HCT116 (cell line): ENCODE measurements around the gene ZNF438. TPM values are rescaled to one million over a fixed set of nuclear protein-coding genes. Genes with fewer than 3 reads are reported as not detected.

Experiments used
- ATAC-seq: fragments of 200-7000 bp; cut with Tn5 transposase; 2 replicates; pipeline ENCODE4 v1.9.1; 2020; ENCODE audit warnings: mild to moderate bottlenecking, moderate library complexity
- BruUV-seq: library from RNA; stranded (reverse); fragments of 400-500 nt; replicated peaks from 2 replicates; lab custom pipeline; 2021; lab: Mats Ljungman, UMichigan
- CTCF ChIA-PET: fragments of 300-600 bp; sonication (Branson Sonifier 250); formaldehyde crosslinking; loops from one replicate; lab custom pipeline; 2021; ENCODE audit warnings: antibody characterized with exemption; lab: Charles Lee
- POLR2A ChIA-PET: fragments of 300-600, 350-600 bp; sonication (Branson Sonifier 250); formaldehyde crosslinking; loops from one replicate; lab custom pipeline; 2021; ENCODE audit warnings: antibody characterized with exemption; lab: Charles Lee
- RAD21 ChIA-PET, 2 experiments: fragments of 300-600 bp; sonication (Branson Sonifier 250); formaldehyde crosslinking; loops; one replicate each; lab custom pipeline; 2023; ENCODE audit warnings: low total read pairs in 2 of 2; ENCODE audit not compliant: uncharacterized antibody in 2 of 2, unreplicated experiment in 2 of 2, low non-redundant PET in 1 of 2; lab: Charles Lee
- DNase-seq: peaks from one replicate; pipeline ENCODE4 v3.0.0-alpha.2; 2010; ENCODE audit warnings: low read depth, low spot score
- H2AFZ ChIP-seq: fragments of 200-600 bp; shearing (Covaris generic), sonication (generic); 2 replicates; pipeline ENCODE4 v1.6.1; 2017; ENCODE audit warnings: low read depth, mixed run types, mixed read lengths, antibody characterized with exemption, low read length; ENCODE audit not compliant: poor library complexity, severe bottlenecking
- H3K27ac ChIP-seq: 2 replicates; pipeline ENCODE4 v1.5.1; 2012; ENCODE audit warnings: low read depth, low read length
- H3K27me3 ChIP-seq: fragments of 200-600 bp; sonication (generic); 2 replicates; pipeline ENCODE4 v1.6.1; 2016; ENCODE audit warnings: mixed run types, low read length, mixed read lengths; ENCODE audit not compliant: insufficient read depth
- H3K36me3 ChIP-seq, 2 experiments: fragments of 200-500 bp in 1 of 2; fragments of 200-600 bp in 1 of 2; sonication (Bioruptor generic) in 1 of 2; sonication (generic) in 1 of 2; 2 replicates each; pipeline versions ENCODE4 v1.5.1 to v1.6.1; 2014 to 2016; ENCODE audit warnings: low read length in 2 of 2, inconsistent platforms in 1 of 2, mixed read lengths in 1 of 2, mixed run types in 1 of 2; ENCODE audit not compliant: insufficient read depth in 2 of 2, control insufficient read depth in 1 of 2
- H3K4me1 ChIP-seq, 2 experiments: fragments of 200-600 bp in 1 of 2; sonication (generic) in 1 of 2; 2 replicates each; pipeline versions ENCODE4 v1.5.1 to v1.6.1; 2012 to 2017; ENCODE audit warnings: low read length in 2 of 2, inconsistent platforms in 1 of 2, mild to moderate bottlenecking in 1 of 2, mixed read lengths in 1 of 2, mixed run types in 1 of 2, moderate library complexity in 1 of 2; ENCODE audit not compliant: insufficient read depth in 2 of 2, control insufficient read depth in 1 of 2
- H3K4me2 ChIP-seq: fragments of 200-600 bp; sonication (generic); 2 replicates; pipeline ENCODE4 v1.6.1; 2017; ENCODE audit warnings: mixed run types, low read length, mixed read lengths
- H3K4me3 ChIP-seq, 2 experiments: fragments of 200-600 bp in 1 of 2; sonication (generic) in 1 of 2; replicated peaks in 1 of 2; 2 replicates each; pipeline ENCODE4 v1.5.1; 2011 to 2016; ENCODE audit warnings: low read length in 2 of 2, control low read depth in 1 of 2, low read depth in 1 of 2, mild to moderate bottlenecking in 1 of 2, mixed read lengths in 1 of 2, mixed run types in 1 of 2
- H3K79me2 ChIP-seq: fragments of 200-600 bp; sonication (generic); 2 replicates; pipeline ENCODE4 v1.6.1; 2017; ENCODE audit warnings: mild to moderate bottlenecking, mixed run types, low read length, moderate library complexity, mixed read lengths; ENCODE audit not compliant: insufficient read depth
- H3K9ac ChIP-seq: fragments of 200-600 bp; sonication (generic); 2 replicates; pipeline ENCODE4 v1.6.1; 2016; ENCODE audit warnings: low read length, mixed read lengths
- H3K9me2 ChIP-seq: fragments of 200-600 bp; sonication (generic), shearing (Covaris generic); 2 replicates; pipeline ENCODE4 v1.6.1; 2017; ENCODE audit warnings: mixed run types, mild to moderate bottlenecking, moderate library complexity; ENCODE audit not compliant: insufficient read depth
- H3K9me3 ChIP-seq, 2 experiments: fragments of 200-500 bp in 1 of 2; fragments of 200-600 bp in 1 of 2; sonication (Bioruptor generic) in 1 of 2; sonication (generic) in 1 of 2; 2 replicates each; pipeline ENCODE4 v1.6.1; 2014 to 2017; ENCODE audit warnings: low read length in 2 of 2, mixed read lengths in 2 of 2, inconsistent platforms in 1 of 2, low read depth in 1 of 2, mild to moderate bottlenecking in 1 of 2, mixed run types in 1 of 2, moderate library complexity in 1 of 2; ENCODE audit not compliant: control insufficient read depth in 1 of 2, insufficient read depth in 1 of 2
- H4K20me1 ChIP-seq: fragments of 200-600 bp; sonication (generic), shearing (Covaris generic); 2 replicates; pipeline ENCODE4 v1.6.1; 2017; ENCODE audit warnings: mixed run types, mild to moderate bottlenecking, moderate library complexity; ENCODE audit not compliant: insufficient read depth
- CBX3 ChIP-seq: IDR thresholded peaks from 2 replicates; pipeline ENCODE4 v1.6.1; 2012; ENCODE audit warnings: low read depth
- CEBPB ChIP-seq: IDR thresholded peaks from 2 replicates; pipeline ENCODE4 v1.6.1; 2012; ENCODE audit warnings: low read depth
- EGR1 ChIP-seq: IDR thresholded peaks from 2 replicates; pipeline ENCODE4 v1.6.1; 2012; ENCODE audit warnings: low read depth
- ELF1 ChIP-seq: IDR thresholded peaks from 2 replicates; pipeline ENCODE4 v1.6.1; 2012; ENCODE audit warnings: low read depth, borderline replicate concordance
- EZH2 ChIP-seq: fragments of 200-600 bp; sonication (generic); IDR thresholded peaks from 2 replicates; pipeline ENCODE4 v1.6.1; 2017; ENCODE audit warnings: antibody characterized with exemption, mixed run types
- EZH2phosphoT487 ChIP-seq: fragments of 200-600 bp; IDR thresholded peaks from 2 replicates; pipeline ENCODE4 v1.6.1; 2018; ENCODE audit warnings: antibody characterized with exemption, borderline replicate concordance
- FOSL1 ChIP-seq: IDR thresholded peaks from 2 replicates; pipeline ENCODE4 v1.6.1; 2012; ENCODE audit warnings: low read depth
- POLR2AphosphoS5 ChIP-seq: IDR thresholded peaks from 2 replicates; pipeline ENCODE4 v1.6.1; 2011; ENCODE audit warnings: mild to moderate bottlenecking, low read depth, low read length, moderate library complexity
- RAD21 ChIP-seq: IDR thresholded peaks from 2 replicates; pipeline ENCODE4 v1.6.1; 2012; ENCODE audit warnings: low read depth, mild to moderate bottlenecking
- SP1 ChIP-seq: IDR thresholded peaks from 2 replicates; pipeline ENCODE4 v1.6.1; 2012; ENCODE audit warnings: low read depth
- SRF ChIP-seq: IDR thresholded peaks from 2 replicates; pipeline ENCODE4 v1.6.1; 2012; ENCODE audit warnings: low read depth
- YY1 ChIP-seq: IDR thresholded peaks from 2 replicates; pipeline ENCODE4 v1.6.1; 2011; ENCODE audit warnings: low read length, low read depth, moderate library complexity, mild to moderate bottlenecking; ENCODE audit not compliant: insufficient replicate concordance; ENCODE audit errors: extremely low read depth
- ZFX ChIP-seq: fragments of 450-650 bp; IDR thresholded peaks from 2 replicates; pipeline ENCODE4 v1.6.1; 2017
- ZNF274 ChIP-seq: fragments of 200-500 bp; sonication (Bioruptor generic); IDR thresholded peaks from 2 replicates; pipeline ENCODE4 v1.6.1; 2014; ENCODE audit warnings: mild to moderate bottlenecking, low read depth, low read length, inconsistent platforms
- intact Hi-C: fragments of 100-400 bp; cut with micrococcal nuclease; formaldehyde crosslinking; loops from 2 replicates; pipeline ENCODE4 v1.10.0; 2022
- total RNA-seq: library from RNA; stranded (reverse); gene quantifications from one replicate; pipeline ENCODE4 v1.2.1, GENCODE V29; 2021; ENCODE audit not compliant: unreplicated experiment
- TF ChIP-seq, protein P1 (sequence below), 3 experiments: fragments of 200-600 bp in 1 of 3; sonication (generic) in 1 of 3; IDR thresholded peaks in 2 of 3; conservative IDR thresholded peaks in 1 of 3; 2 replicates each; pipeline ENCODE4 v1.5.1; 2012 to 2017; ENCODE audit warnings: low read depth in 2 of 3, low read length in 2 of 3, antibody characterized with exemption in 1 of 3, borderline replicate concordance in 1 of 3, control low read depth in 1 of 3, mild to moderate bottlenecking in 1 of 3, mixed read lengths in 1 of 3, mixed run types in 1 of 3, moderate library complexity in 1 of 3; ENCODE audit not compliant: insufficient read depth in 1 of 3
- TF ChIP-seq, protein P2 (sequence below): IDR thresholded peaks from 2 replicates; pipeline ENCODE4 v1.6.1; 2012; ENCODE audit warnings: low read depth
- TF ChIP-seq, protein P3 (sequence below): IDR thresholded peaks from 2 replicates; pipeline ENCODE4 v1.6.1; 2011; ENCODE audit warnings: mild to moderate bottlenecking, low read length, moderate library complexity; ENCODE audit not compliant: insufficient replicate concordance; ENCODE audit errors: extremely low read depth

ZNF438 gene
- total RNA-seq, 1 experiment from 2014 or later = 3.3 TPM

DNA sequence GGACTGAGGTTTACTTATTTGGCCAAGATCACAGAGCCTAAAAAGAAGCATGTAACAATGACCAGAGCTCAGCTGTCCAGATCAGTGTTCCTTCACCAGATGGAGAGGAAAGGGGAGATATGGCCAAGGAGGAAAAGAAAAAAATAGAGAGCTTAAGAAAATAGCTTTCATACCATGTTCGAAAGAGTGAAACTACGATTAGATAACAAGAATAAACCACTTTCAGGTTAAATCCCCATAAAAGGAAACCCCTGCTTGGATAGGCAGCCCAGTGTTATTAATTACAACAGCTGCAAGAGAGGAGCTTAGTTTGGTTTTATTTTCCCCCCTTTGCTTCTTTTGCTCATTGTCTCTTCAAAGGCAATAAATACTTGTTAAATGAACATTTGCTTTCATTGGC is 160.8 kb downstream of the ZNF438 start:
- no peak overlapping the region for H3K4me2 ChIP-seq
- no peaks in the 10 kb centered on the region for H3K79me2 ChIP-seq
- ChIA-PET RAD21 (interaction anchor here in 1 of 2 experiments (0.5 kb wide), 1 partner anchor 695 kb away, joined by 3 read pairs; no protein-coding TSS in a partner anchor), POLR2A (no interaction called here), CTCF (no interaction called here)
- H3K36me3 ChIP-seq = no peaks in the 10 kb centered on the region
- TF ChIP-seq SRF = no peak
- TF ChIP-seq ZFX = no peak
- no peak for TF ChIP-seq CEBPB
- TF ChIP-seq CBX3 = no peak
- TF ChIP-seq EZH2 = no peak
- no peak for TF ChIP-seq ZNF274
- no peak for TF ChIP-seq POLR2AphosphoS5
- no peak for TF ChIP-seq SP1
- no peak for TF ChIP-seq EGR1
- TF ChIP-seq, protein P1, sequence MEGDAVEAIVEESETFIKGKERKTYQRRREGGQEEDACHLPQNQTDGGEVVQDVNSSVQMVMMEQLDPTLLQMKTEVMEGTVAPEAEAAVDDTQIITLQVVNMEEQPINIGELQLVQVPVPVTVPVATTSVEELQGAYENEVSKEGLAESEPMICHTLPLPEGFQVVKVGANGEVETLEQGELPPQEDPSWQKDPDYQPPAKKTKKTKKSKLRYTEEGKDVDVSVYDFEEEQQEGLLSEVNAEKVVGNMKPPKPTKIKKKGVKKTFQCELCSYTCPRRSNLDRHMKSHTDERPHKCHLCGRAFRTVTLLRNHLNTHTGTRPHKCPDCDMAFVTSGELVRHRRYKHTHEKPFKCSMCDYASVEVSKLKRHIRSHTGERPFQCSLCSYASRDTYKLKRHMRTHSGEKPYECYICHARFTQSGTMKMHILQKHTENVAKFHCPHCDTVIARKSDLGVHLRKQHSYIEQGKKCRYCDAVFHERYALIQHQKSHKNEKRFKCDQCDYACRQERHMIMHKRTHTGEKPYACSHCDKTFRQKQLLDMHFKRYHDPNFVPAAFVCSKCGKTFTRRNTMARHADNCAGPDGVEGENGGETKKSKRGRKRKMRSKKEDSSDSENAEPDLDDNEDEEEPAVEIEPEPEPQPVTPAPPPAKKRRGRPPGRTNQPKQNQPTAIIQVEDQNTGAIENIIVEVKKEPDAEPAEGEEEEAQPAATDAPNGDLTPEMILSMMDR (IDR thresholded peaks at IDR 0.05 in 2 of 3, conservative IDR thresholded peaks at IDR 0.05 in 1 of 3; ENCODE audit: borderline replicate concordance in 1 of 3, insufficient read depth in 1 of 3, low read depth in 2 of 3, low read length in 2 of 3) = no peak
- TF ChIP-seq RAD21 = no peak
- TF ChIP-seq ELF1 = no peak
- TF ChIP-seq FOSL1 = no peak
- no peak for TF ChIP-seq EZH2phosphoT487
- TF ChIP-seq, protein P2, sequence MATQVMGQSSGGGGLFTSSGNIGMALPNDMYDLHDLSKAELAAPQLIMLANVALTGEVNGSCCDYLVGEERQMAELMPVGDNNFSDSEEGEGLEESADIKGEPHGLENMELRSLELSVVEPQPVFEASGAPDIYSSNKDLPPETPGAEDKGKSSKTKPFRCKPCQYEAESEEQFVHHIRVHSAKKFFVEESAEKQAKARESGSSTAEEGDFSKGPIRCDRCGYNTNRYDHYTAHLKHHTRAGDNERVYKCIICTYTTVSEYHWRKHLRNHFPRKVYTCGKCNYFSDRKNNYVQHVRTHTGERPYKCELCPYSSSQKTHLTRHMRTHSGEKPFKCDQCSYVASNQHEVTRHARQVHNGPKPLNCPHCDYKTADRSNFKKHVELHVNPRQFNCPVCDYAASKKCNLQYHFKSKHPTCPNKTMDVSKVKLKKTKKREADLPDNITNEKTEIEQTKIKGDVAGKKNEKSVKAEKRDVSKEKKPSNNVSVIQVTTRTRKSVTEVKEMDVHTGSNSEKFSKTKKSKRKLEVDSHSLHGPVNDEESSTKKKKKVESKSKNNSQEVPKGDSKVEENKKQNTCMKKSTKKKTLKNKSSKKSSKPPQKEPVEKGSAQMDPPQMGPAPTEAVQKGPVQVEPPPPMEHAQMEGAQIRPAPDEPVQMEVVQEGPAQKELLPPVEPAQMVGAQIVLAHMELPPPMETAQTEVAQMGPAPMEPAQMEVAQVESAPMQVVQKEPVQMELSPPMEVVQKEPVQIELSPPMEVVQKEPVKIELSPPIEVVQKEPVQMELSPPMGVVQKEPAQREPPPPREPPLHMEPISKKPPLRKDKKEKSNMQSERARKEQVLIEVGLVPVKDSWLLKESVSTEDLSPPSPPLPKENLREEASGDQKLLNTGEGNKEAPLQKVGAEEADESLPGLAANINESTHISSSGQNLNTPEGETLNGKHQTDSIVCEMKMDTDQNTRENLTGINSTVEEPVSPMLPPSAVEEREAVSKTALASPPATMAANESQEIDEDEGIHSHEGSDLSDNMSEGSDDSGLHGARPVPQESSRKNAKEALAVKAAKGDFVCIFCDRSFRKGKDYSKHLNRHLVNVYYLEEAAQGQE = no peak
- TF ChIP-seq, protein P3, sequence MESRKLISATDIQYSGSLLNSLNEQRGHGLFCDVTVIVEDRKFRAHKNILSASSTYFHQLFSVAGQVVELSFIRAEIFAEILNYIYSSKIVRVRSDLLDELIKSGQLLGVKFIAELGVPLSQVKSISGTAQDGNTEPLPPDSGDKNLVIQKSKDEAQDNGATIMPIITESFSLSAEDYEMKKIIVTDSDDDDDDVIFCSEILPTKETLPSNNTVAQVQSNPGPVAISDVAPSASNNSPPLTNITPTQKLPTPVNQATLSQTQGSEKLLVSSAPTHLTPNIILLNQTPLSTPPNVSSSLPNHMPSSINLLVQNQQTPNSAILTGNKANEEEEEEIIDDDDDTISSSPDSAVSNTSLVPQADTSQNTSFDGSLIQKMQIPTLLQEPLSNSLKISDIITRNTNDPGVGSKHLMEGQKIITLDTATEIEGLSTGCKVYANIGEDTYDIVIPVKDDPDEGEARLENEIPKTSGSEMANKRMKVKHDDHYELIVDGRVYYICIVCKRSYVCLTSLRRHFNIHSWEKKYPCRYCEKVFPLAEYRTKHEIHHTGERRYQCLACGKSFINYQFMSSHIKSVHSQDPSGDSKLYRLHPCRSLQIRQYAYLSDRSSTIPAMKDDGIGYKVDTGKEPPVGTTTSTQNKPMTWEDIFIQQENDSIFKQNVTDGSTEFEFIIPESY = no peak
- TF ChIP-seq YY1 = no peak
- no peaks in the 10 kb centered on the region for H3K9me3 ChIP-seq
- no peaks in the 10 kb centered on the region for H3K4me1 ChIP-seq
- BruUV-seq = no TSS peak
- no peak for DNase-seq
- H3K27ac ChIP-seq = no peak overlapping the region
- no peaks in the 10 kb centered on the region for H4K20me1 ChIP-seq
- H3K9ac ChIP-seq = no peak overlapping the region
- H3K9me2 ChIP-seq = no peaks in the 10 kb centered on the region
- H3K4me3 ChIP-seq = no peak overlapping the region
- intact Hi-C loops = no loop called here
- no peak for ATAC-seq
- no peaks in the 10 kb centered on the region for H3K27me3 ChIP-seq
- no peak overlapping the region for H2AFZ ChIP-seq
